GM12878 (cell line): ENCODE measurements around the gene MINDY3. TPM values are rescaled to one million over a fixed set of nuclear protein-coding genes. Genes with fewer than 3 reads are reported as not detected.

Source experiments
- ATAC-seq: fragments of 200-7000 bp; cut with Tn5 transposase; 3 replicates; pipeline ENCODE4 v1.9.1; 2020; ENCODE audit warnings: mild to moderate bottlenecking, moderate library complexity
- BruUV-seq: library from RNA; stranded (reverse); fragments of 400-500 nt; replicated peaks from 2 replicates; lab custom pipeline; 2021; lab: Mats Ljungman, UMichigan
- CTCF ChIA-PET: fragments of 300-600 bp; sonication (Branson Sonifier 250); formaldehyde crosslinking; extraction: SDS; loops from one replicate; lab custom pipeline; 2021; ENCODE audit warnings: inconsistent platforms; lab: Yijun Ruan, JAX
- POLR2A ChIA-PET: fragments of 350-600 bp; formaldehyde crosslinking; extraction: SDS; loops from one replicate; lab custom pipeline; 2021; ENCODE audit warnings: inconsistent platforms; lab: Charles Lee
- RAD21 ChIA-PET: fragments of 300-600 bp; sonication (Branson Sonifier 250); formaldehyde crosslinking; loops from one replicate; lab custom pipeline; 2023; ENCODE audit warnings: antibody characterized with exemption; ENCODE audit not compliant: unreplicated experiment; lab: Charles Lee
- SMC1A ChIA-PET: fragments of 300-600 bp; sonication (Branson Sonifier 250); formaldehyde crosslinking; loops from one replicate; lab custom pipeline; 2023; ENCODE audit not compliant: unreplicated experiment, uncharacterized antibody; lab: Charles Lee
- DNase-seq: peaks from one replicate; pipeline ENCODE4 v3.0.0-alpha.2; 2011; ENCODE audit warnings: low read depth, low spot score
- FAIRE-seq: peaks from 3 replicates; lab custom pipeline; 2011; peaks lifted over from hg19 to GRCh38; lab: Jason Lieb, UNC
- H2AFZ ChIP-seq: 2 replicates; pipeline ENCODE4 v1.6.0; 2011; ENCODE audit warnings: low read depth, low read length, control low read depth; ENCODE audit not compliant: control insufficient read depth
- H3K27ac ChIP-seq: 2 replicates; pipeline ENCODE4 v1.5.1; 2011; ENCODE audit warnings: control low read depth; ENCODE audit not compliant: control insufficient read depth, insufficient read depth
- H3K27me3 ChIP-seq, 2 experiments: replicated peaks in 1 of 2; 2 replicates each; pipeline versions ENCODE4 v1.6.0 to v1.6.1; 2011; ENCODE audit warnings: low read length in 1 of 2; ENCODE audit not compliant: control insufficient read depth in 2 of 2, insufficient read depth in 2 of 2
- H3K36me3 ChIP-seq, 2 experiments: 2 replicates each; pipeline ENCODE4 v1.5.1; 2011; ENCODE audit warnings: low read length in 1 of 2; ENCODE audit not compliant: control insufficient read depth in 2 of 2, insufficient read depth in 2 of 2
- H3K4me1 ChIP-seq: 2 replicates; pipeline ENCODE4 v1.6.1; 2011; ENCODE audit warnings: mild to moderate bottlenecking, low read length, moderate library complexity, mixed read lengths; ENCODE audit not compliant: control insufficient read depth, insufficient read depth
- H3K4me2 ChIP-seq: 2 replicates; pipeline ENCODE4 v1.6.0; 2011; ENCODE audit warnings: control low read depth; ENCODE audit not compliant: control insufficient read depth, insufficient read depth
- H3K4me3 ChIP-seq: fragments of 200-600 bp; sonication (generic); 2 replicates; pipeline ENCODE4 v1.5.1; 2016
- H3K79me2 ChIP-seq: 2 replicates; pipeline ENCODE4 v1.6.0; 2011; ENCODE audit warnings: low read length; ENCODE audit not compliant: control insufficient read depth, insufficient read depth
- H3K9ac ChIP-seq: 2 replicates; pipeline ENCODE4 v1.8.0; 2011; ENCODE audit warnings: low read length, control low read depth, mixed read lengths; ENCODE audit not compliant: control insufficient read depth, insufficient read depth
- H3K9me3 ChIP-seq: replicated peaks from 3 replicates; pipeline ENCODE4 v1.5.1; 2011; ENCODE audit warnings: mild to moderate bottlenecking, low read length; ENCODE audit not compliant: control insufficient read depth, insufficient read depth
- H4K20me1 ChIP-seq: 2 replicates; pipeline ENCODE4 v1.6.0; 2011; ENCODE audit not compliant: control insufficient read depth, insufficient read depth
- BCL11A ChIP-seq: IDR thresholded peaks from 2 replicates; pipeline ENCODE4 v1.6.1; 2011; ENCODE audit warnings: low read depth, low read length
- ELK1 ChIP-seq: IDR thresholded peaks from 2 replicates; pipeline ENCODE4 v1.6.1; 2012; ENCODE audit warnings: low read depth, low read length, improper control_type of control experiment
- EP300 ChIP-seq, 2 experiments: fragments of 150-350 bp in 1 of 2; IDR thresholded peaks; 2 replicates each; pipeline ENCODE4 v1.6.1; 2011 to 2012; ENCODE audit warnings: low read depth in 2 of 2, low read length in 2 of 2, borderline replicate concordance in 1 of 2, improper control_type of control experiment in 1 of 2, inconsistent platforms in 1 of 2; ENCODE audit not compliant: control insufficient read depth in 1 of 2
- NKRF ChIP-seq: fragments of 450-650 bp; conservative IDR thresholded peaks from 2 replicates; pipeline ENCODE4 v1.6.1; 2017; ENCODE audit warnings: mild to moderate bottlenecking, moderate library complexity
- RUNX3 ChIP-seq: IDR thresholded peaks from 2 replicates; pipeline ENCODE4 v1.6.1; 2012; ENCODE audit warnings: low read length, inconsistent platforms
- SUPT20H ChIP-seq: IDR thresholded peaks from 2 replicates; pipeline ENCODE4 v1.6.1; 2011; ENCODE audit warnings: low read depth, mild to moderate bottlenecking, low read length, moderate library complexity, borderline replicate concordance; ENCODE audit not compliant: control insufficient read depth
- ZBTB11 ChIP-seq: fragments of 450-650 bp; formaldehyde crosslinking; IDR thresholded peaks from 2 replicates; pipeline ENCODE4 v1.5.0; 2022; ENCODE audit warnings: mild to moderate bottlenecking, missing genetic modification characterization
- WGBS: methylation state at CpG from one replicate; pipeline ENCODE4 v1.1.6; 2016; ENCODE audit warnings: low lambda C conversion rate; ENCODE audit not compliant: insufficient replicate concordance, insufficient coverage; ENCODE audit errors: missing lambda C conversion rate; 5-methylcytosine and 5-hydroxymethylcytosine counted together
- in situ Hi-C: fragments of 300-500 bp; cut with MboI; formaldehyde crosslinking; loops from 9 replicates; pipeline ENCODE4 v1.14.3; 2018; ENCODE audit warnings: mixed read lengths
- intact Hi-C: fragments of 100-400 bp; cut with micrococcal nuclease; formaldehyde crosslinking; loops from one replicate; pipeline ENCODE4 v1.14.2; 2022; ENCODE audit not compliant: unreplicated experiment
- polyA plus RNA-seq, 11 experiments: library from polyadenylated mRNA; depleted of rRNA in 4 of 11; unstranded in 6 of 11; stranded (reverse) in 5 of 11; fragments of >200 nt; fragmentation: Nextera tagmentation in 4 of 11; fragmentation: Illumina TruSeq in 1 of 11; extraction: Ambion mirVana in 4 of 11; extraction: Trizol in 1 of 11; gene quantifications; 1 replicate in 1 of 11; 2 replicates in 10 of 11; pipeline versions ENCODE4 v1.2.1 to v1.2.3, GENCODE V29; 2011 to 2016; ENCODE audit warnings: inconsistent platforms in 2 of 11, missing spikeins in 2 of 11, low read depth in 1 of 11
- total RNA-seq, 4 experiments: library from RNA; depleted of rRNA in 3 of 4; stranded (reverse); fragments of >200 nt in 3 of 4; fragmentation: Illumina TruSeq in 1 of 4; extraction: Trizol in 1 of 4; gene quantifications; 2 replicates each; pipeline versions ENCODE4 v1.2.1 to v1.2.3, GENCODE V29; 2013 to 2021

Gene MINDY3
- total and polyA plus RNA-seq, 10 of the 15 experiments (the other 5 are each of a cell fraction or from before 2014, with no cell fraction given): 12.0 to 23.6 (median 15.7) TPM

DNA sequence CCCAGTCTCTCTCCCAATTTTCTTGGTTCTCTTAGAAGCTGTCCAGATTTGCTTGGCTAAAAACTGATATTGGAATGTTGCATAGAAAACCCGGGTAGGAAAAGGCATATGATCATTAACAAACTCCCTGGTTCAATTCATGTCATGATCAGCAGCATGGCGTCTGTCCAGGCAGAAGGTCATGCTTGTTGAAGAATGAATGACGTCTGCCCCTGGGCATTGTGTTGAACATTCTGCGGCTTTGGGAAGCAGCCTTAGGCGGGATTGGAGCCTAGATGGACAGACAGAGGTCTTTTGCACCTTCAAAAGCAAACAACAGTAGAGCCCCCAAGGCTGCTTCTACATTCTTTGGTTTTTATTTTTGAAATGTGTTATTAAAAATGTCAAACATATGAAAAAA, 7.7 kb upstream of the MINDY3 start (continued):
- TF ChIP-seq EP300 (IDR thresholded peaks at IDR 0.05; ENCODE audit: borderline replicate concordance in 1 of 2, control insufficient read depth in 1 of 2, low read depth in 2 of 2, low read length in 2 of 2): no peak
- TF ChIP-seq BCL11A: no peak

DNA sequence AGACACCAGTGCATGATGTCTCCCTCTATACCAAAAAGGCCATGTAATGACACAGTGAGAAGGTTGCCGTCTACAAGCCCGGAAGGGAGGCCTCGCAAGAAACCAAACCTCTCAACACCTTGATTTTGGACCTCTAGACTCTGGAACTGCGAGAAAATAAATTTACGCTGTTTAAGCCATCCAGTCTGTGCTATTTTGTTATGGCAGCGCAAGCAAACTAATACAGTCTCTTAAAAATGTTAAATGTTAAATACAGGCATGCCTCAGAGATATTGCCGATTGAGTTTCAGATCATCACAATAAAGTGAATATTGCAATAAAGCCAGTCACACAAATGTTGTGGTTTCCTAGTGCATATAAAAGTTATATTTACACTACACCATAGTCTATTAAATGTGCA, 5.0 kb upstream of the MINDY3 start:
- Histone ChIP-seq H2AFZ (no peak overlapping the region), H3K9me3 (no peaks in the 10 kb centered on the region; the same call in 2 of the 3 replicates), H3K27me3 (no peaks in the 10 kb centered on the region), H3K79me2 (peaks cover 2% of the 10 kb centered on the region; the same call in 1 of the 2 replicates), H3K4me1 (peaks cover 3% of the 10 kb centered on the region; the same call in 1 of the 2 replicates), H3K36me3 (no peaks in the 10 kb centered on the region), H3K4me3 (no peak overlapping the region), H3K27ac (no peak overlapping the region), H4K20me1 (no peaks in the 10 kb centered on the region), H3K9ac (no peak overlapping the region), H3K4me2 (no peak overlapping the region)
- 78% methylated on average over 7 of the region's 7 CpGs for WGBS
- CTCF ChIA-PET: no interaction called here
- intact Hi-C loops: no loop called here
- SMC1A ChIA-PET: no interaction called here
- POLR2A ChIA-PET: no interaction called here
- DNase-seq (no peak), FAIRE-seq (no peak), ATAC-seq (no peak)
- RAD21 ChIA-PET: no interaction called here
- no TSS peak for BruUV-seq
- no peak for TF ChIP-seq RUNX3
- TF ChIP-seq NKRF: no peak
- no peak for TF ChIP-seq ZBTB11 (CRISPR knock-in tag)
- TF ChIP-seq ELK1: no peak
- TF ChIP-seq SUPT20H: no peak
- in situ Hi-C loops: no loop called here
